Neural cell (in vitro differentiated cells): Measurements from ENCODE around the gene TMEM59.

ENCODE experiments used
- EP300 ChIP-seq: fragments of 450-650 bp; conservative IDR thresholded peaks from 2 replicates; pipeline ENCODE4 v1.6.1; 2014; ENCODE audit warnings: antibody characterized with exemption, mild to moderate bottlenecking, moderate library complexity; ENCODE audit not compliant: poor library complexity, severe bottlenecking
- EZH2 ChIP-seq: fragments of 200-600, 300-800 bp; shearing (Covaris generic), sonication (generic); IDR thresholded peaks from 2 replicates; pipeline ENCODE4 v1.6.1; 2014; ENCODE audit warnings: antibody characterized with exemption, low read length, borderline replicate concordance, mild to moderate bottlenecking; ENCODE audit not compliant: insufficient read depth, poor library complexity, severe bottlenecking
- MXI1 ChIP-seq: fragments of 450-650 bp; conservative IDR thresholded peaks from 2 replicates; pipeline ENCODE4 v1.6.1; 2014; ENCODE audit warnings: antibody characterized with exemption, mild to moderate bottlenecking; ENCODE audit not compliant: poor library complexity, severe bottlenecking
- RAD21 ChIP-seq: fragments of 450-650 bp; conservative IDR thresholded peaks from 2 replicates; pipeline ENCODE4 v1.6.1; 2014; ENCODE audit warnings: antibody characterized with exemption, mild to moderate bottlenecking, moderate library complexity
- TAF1 ChIP-seq: IDR thresholded peaks from 2 replicates; pipeline ENCODE4 v1.6.1; 2012; ENCODE audit warnings: low read depth
- TF ChIP-seq, protein P1 (sequence below): fragments of 450-650 bp; IDR thresholded peaks from 2 replicates; pipeline ENCODE4 v1.5.1; 2014; ENCODE audit warnings: antibody characterized with exemption, mild to moderate bottlenecking, moderate library complexity; ENCODE audit not compliant: poor library complexity, severe bottlenecking
- TF ChIP-seq, protein P2 (sequence below): IDR thresholded peaks from 2 replicates; pipeline ENCODE4 v1.6.1; 2012; ENCODE audit warnings: borderline replicate concordance

DNA sequence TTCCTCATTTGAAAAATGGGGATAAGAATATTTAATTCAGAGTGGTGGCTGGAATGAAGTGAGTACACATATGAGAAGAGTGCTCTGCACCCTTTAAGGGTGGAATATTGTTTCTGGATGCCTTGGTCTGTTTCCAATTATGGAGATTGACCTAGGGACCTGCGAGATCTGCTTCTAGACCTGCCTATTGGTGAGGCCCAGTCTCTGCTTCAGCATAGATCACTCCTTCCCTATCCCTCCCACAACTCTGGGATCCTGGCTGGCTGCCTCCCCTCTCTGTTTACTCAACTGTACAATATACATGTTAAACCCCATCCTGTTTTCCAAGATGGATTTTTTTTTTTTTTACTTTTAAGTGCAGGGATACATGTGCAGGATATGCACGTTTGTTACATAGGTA, 28.6 kb downstream of the TMEM59 start:
- TF ChIP-seq, protein P1, sequence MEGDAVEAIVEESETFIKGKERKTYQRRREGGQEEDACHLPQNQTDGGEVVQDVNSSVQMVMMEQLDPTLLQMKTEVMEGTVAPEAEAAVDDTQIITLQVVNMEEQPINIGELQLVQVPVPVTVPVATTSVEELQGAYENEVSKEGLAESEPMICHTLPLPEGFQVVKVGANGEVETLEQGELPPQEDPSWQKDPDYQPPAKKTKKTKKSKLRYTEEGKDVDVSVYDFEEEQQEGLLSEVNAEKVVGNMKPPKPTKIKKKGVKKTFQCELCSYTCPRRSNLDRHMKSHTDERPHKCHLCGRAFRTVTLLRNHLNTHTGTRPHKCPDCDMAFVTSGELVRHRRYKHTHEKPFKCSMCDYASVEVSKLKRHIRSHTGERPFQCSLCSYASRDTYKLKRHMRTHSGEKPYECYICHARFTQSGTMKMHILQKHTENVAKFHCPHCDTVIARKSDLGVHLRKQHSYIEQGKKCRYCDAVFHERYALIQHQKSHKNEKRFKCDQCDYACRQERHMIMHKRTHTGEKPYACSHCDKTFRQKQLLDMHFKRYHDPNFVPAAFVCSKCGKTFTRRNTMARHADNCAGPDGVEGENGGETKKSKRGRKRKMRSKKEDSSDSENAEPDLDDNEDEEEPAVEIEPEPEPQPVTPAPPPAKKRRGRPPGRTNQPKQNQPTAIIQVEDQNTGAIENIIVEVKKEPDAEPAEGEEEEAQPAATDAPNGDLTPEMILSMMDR: no peak
- TF ChIP-seq, protein P2, sequence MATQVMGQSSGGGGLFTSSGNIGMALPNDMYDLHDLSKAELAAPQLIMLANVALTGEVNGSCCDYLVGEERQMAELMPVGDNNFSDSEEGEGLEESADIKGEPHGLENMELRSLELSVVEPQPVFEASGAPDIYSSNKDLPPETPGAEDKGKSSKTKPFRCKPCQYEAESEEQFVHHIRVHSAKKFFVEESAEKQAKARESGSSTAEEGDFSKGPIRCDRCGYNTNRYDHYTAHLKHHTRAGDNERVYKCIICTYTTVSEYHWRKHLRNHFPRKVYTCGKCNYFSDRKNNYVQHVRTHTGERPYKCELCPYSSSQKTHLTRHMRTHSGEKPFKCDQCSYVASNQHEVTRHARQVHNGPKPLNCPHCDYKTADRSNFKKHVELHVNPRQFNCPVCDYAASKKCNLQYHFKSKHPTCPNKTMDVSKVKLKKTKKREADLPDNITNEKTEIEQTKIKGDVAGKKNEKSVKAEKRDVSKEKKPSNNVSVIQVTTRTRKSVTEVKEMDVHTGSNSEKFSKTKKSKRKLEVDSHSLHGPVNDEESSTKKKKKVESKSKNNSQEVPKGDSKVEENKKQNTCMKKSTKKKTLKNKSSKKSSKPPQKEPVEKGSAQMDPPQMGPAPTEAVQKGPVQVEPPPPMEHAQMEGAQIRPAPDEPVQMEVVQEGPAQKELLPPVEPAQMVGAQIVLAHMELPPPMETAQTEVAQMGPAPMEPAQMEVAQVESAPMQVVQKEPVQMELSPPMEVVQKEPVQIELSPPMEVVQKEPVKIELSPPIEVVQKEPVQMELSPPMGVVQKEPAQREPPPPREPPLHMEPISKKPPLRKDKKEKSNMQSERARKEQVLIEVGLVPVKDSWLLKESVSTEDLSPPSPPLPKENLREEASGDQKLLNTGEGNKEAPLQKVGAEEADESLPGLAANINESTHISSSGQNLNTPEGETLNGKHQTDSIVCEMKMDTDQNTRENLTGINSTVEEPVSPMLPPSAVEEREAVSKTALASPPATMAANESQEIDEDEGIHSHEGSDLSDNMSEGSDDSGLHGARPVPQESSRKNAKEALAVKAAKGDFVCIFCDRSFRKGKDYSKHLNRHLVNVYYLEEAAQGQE: no peak
- TF ChIP-seq TAF1 (no peak), EP300 (no peak), EZH2 (no peak), MXI1 (no peak), RAD21 (no peak)
